ENCODE measurements around the gene C10orf53.

The C10orf53 gene

GRCh38 chr10:49737474-49738201 lies 58.2 kb downstream of the C10orf53 start:
- no peak for DNase-seq (ENCODE audit: low spot score)

- DNase-seq (ENCODE audit: low spot score) = peak; percentile 42
Measured at GRCh38 chr10:49738616-49739360, 59.3 kb downstream of the C10orf53 start.

GRCh38 chr10:49739426-49739825 lies 60.0 kb downstream of the C10orf53 start:
- DNase-seq (ENCODE audit: low spot score) = peak; percentile 44

GRCh38 chr10:49740346-49741107 lies 61.1 kb downstream of the C10orf53 start:
- DNase-seq (ENCODE audit: low spot score) = peak; percentile 42

- DNase-seq (ENCODE audit: low spot score) = no peak
Measured at GRCh38 chr10:49741108-49741995, 61.9 kb downstream of the C10orf53 start.

GRCh38 chr10:49742683-49743463 lies 63.4 kb downstream of the C10orf53 start:
- DNase-seq (ENCODE audit: low spot score) = peak; percentile 29

- peak; percentile 41 for DNase-seq (ENCODE audit: low spot score)
Measured at GRCh38 chr10:49743464-49744075, 64.1 kb downstream of the C10orf53 start.

- DNase-seq (ENCODE audit: low spot score) = peak; percentile 39
Measured at GRCh38 chr10:49744091-49744685, 64.7 kb downstream of the C10orf53 start.

- DNase-seq (ENCODE audit: low spot score) = peak; percentile 35
Measured at GRCh38 chr10:49744924-49745605, 65.6 kb downstream of the C10orf53 start.

- no peak for DNase-seq (ENCODE audit: low spot score)
Measured at GRCh38 chr10:49745756-49746155, 66.3 kb downstream of the C10orf53 start.

- DNase-seq (ENCODE audit: low spot score) = no peak
Measured at GRCh38 chr10:49746626-49747302, 67.3 kb downstream of the C10orf53 start.
